T-helper 2 cell treated with Interferon-gamma antibody and Interleukin-4, amounts not matched to agents 5 μg/mL and 100 μg/mL, for 36 hours (primary cell): ENCODE measurements around the gene ABCF3.
A peak's percentile ranks its signal among the peaks of the same experiment; 100 is the strongest.
"Not testable (repeated sequence)": the region's sequence is repeated elsewhere in the genome, so short reads cannot be mapped to it uniquely, and the experiment has no call there.

ENCODE experiments used
- DNase-seq: peaks from one replicate; pipeline ENCODE4 v3.0.0; 2021; ENCODE audit warnings: low spot score
- H3K27ac Mint-ChIP-seq: one replicate; pipeline ENCODE4 v1.8.0; 2021; ENCODE audit warnings: mild to moderate bottlenecking, mixed read lengths
- H3K27me3 Mint-ChIP-seq: one replicate; pipeline ENCODE4 v1.8.0; 2021; ENCODE audit warnings: low read depth, mixed read lengths
- H3K36me3 Mint-ChIP-seq: one replicate; pipeline ENCODE4 v1.8.0; 2021; ENCODE audit warnings: low read depth, mixed read lengths
- H3K4me1 Mint-ChIP-seq: one replicate; pipeline ENCODE4 v1.8.0; 2021; ENCODE audit warnings: low read depth, mixed read lengths
- H3K4me3 Mint-ChIP-seq: one replicate; pipeline ENCODE4 v1.8.0; 2022; ENCODE audit warnings: mild to moderate bottlenecking, moderate library complexity, mixed read lengths
- H3K9me3 Mint-ChIP-seq: one replicate; pipeline ENCODE4 v1.8.0; 2021; ENCODE audit warnings: mixed read lengths

The ABCF3 gene

GRCh38 chr3:184157206-184157605, 28.8 kb upstream of the ABCF3 start:
- Mint-ChIP-seq H3K4me3 (peak overlapping the region; percentile 95), H3K4me1 (peaks cover 19% of the 10 kb centered on the region), H3K36me3 (peaks cover 3% of the 10 kb centered on the region), H3K9me3 (no peaks in the 10 kb centered on the region), H3K27ac (peak overlapping the region; percentile 9), H3K27me3 (no peaks in the 10 kb centered on the region)
- no peak for DNase-seq

DNA sequence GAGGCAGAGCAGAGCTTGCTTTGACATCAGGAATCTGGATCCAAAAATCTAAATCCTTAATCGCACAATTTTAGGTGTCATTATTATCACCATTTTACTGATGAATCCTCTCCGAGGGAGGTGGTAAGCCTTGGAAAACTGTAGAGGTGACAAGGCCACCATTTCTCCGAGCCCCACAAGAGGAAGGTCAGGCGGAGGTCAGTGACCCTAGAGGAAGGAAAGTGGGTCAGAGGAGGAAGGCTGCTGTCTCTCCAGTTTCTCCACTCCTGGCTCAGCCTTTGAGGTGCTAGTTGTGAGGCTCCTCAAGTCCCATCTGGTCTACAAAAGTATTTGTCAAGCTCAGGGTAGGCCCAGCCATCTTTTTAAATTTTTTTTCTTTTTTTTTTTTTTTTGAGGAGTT, 27.6 kb upstream of the ABCF3 start:
- H3K36me3 Mint-ChIP-seq, result peaks cover 5% of the 10 kb centered on the region
- no peak overlapping the region for H3K27ac Mint-ChIP-seq
- no peaks in the 10 kb centered on the region for H3K27me3 Mint-ChIP-seq
- no peak for DNase-seq
- H3K9me3 Mint-ChIP-seq, result no peaks in the 10 kb centered on the region
- no peak overlapping the region for H3K4me3 Mint-ChIP-seq
- peaks cover 15% of the 10 kb centered on the region for H3K4me1 Mint-ChIP-seq

- Mint-ChIP-seq H3K4me3 (no peak overlapping the region), H3K36me3 (peaks cover 12% of the 10 kb centered on the region), H3K4me1 (peaks cover 14% of the 10 kb centered on the region), H3K9me3 (no peaks in the 10 kb centered on the region), H3K27me3 (no peaks in the 10 kb centered on the region), H3K27ac (no peak overlapping the region)
- no peak for DNase-seq
Measured at GRCh38 chr3:184160456-184160855, 25.5 kb upstream of the ABCF3 start.

DNA sequence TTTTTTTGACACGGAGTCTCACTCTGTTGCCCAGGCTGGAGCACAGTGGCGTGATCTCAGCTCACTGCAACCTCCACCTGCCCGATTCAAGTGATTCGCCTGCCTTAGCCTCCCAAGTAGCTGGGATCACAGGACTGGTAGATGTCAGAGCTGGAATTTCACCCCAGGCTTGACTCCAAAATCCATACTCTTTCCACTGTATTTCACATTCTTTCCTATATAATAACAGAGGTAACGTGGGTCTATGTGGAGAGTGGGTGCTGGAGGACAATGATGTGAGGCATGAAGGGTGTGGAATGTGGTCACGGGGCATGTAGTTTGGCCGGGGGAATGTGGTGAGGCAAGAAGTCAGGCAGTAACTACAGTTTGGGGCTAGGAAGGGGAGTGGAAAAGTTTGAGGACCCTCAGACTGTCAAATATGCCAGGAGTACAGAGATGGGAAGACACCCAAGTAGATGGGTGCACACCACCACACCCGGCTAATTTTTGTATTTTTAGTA, 23.4 kb upstream of the ABCF3 start:
- not testable (repeated sequence) for H3K4me1 Mint-ChIP-seq, H3K27me3 Mint-ChIP-seq, H3K4me3 Mint-ChIP-seq, DNase-seq, H3K9me3 Mint-ChIP-seq
- Mint-ChIP-seq H3K36me3 (peaks cover 16% of the 10 kb centered on the region), H3K27ac (peak overlapping the region; percentile 21)

GRCh38 chr3:184164648-184165330, 21.2 kb upstream of the ABCF3 start:
- Mint-ChIP-seq H3K27ac (no peak overlapping the region), H3K4me3 (no peak overlapping the region), H3K9me3 (no peaks in the 10 kb centered on the region), H3K36me3 (peaks cover 18% of the 10 kb centered on the region), H3K4me1 (peaks cover 2% of the 10 kb centered on the region), H3K27me3 (no peaks in the 10 kb centered on the region)
- no peak for DNase-seq

DNA sequence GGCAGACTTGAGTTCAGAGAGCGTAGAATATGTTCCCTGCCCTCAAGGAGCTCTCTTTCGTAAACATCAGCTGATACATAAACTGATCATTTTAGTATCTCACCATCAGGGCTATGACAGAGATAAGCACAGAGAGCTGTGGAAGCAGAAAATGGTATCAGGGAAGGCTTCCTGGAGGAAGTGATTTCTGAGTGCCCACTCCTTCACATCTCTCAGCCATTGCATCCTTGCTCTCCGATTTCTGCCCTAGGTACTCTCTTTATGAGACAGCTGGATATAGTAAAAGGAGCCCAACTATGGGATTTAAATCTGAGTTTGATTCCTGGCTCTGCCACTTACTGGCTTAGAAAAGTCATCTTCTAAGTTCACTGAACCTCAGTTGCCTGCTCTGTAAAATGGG, 20.5 kb upstream of the ABCF3 start:
- H3K36me3 Mint-ChIP-seq, result peaks cover 16% of the 10 kb centered on the region
- no peak overlapping the region for H3K27ac Mint-ChIP-seq
- H3K9me3 Mint-ChIP-seq, result no peaks in the 10 kb centered on the region
- H3K27me3 Mint-ChIP-seq, result no peaks in the 10 kb centered on the region
- no peak overlapping the region for H3K4me3 Mint-ChIP-seq
- no peak for DNase-seq
- peaks cover 2% of the 10 kb centered on the region for H3K4me1 Mint-ChIP-seq

GRCh38 chr3:184166671-184167070, 19.3 kb upstream of the ABCF3 start:
- Mint-ChIP-seq H3K9me3 (no peaks in the 10 kb centered on the region), H3K4me3 (no peak overlapping the region), H3K36me3 (peaks cover 26% of the 10 kb centered on the region), H3K27me3 (no peaks in the 10 kb centered on the region), H3K4me1 (no peaks in the 10 kb centered on the region), H3K27ac (no peak overlapping the region)
- no peak for DNase-seq

- Mint-ChIP-seq H3K36me3 (peaks cover 28% of the 10 kb centered on the region), H3K27ac (no peak overlapping the region), H3K4me3 (no peak overlapping the region), H3K27me3 (no peaks in the 10 kb centered on the region), H3K4me1 (no peaks in the 10 kb centered on the region), H3K9me3 (no peaks in the 10 kb centered on the region)
- no peak for DNase-seq
Measured at GRCh38 chr3:184167786-184168185, 18.2 kb upstream of the ABCF3 start.

DNA sequence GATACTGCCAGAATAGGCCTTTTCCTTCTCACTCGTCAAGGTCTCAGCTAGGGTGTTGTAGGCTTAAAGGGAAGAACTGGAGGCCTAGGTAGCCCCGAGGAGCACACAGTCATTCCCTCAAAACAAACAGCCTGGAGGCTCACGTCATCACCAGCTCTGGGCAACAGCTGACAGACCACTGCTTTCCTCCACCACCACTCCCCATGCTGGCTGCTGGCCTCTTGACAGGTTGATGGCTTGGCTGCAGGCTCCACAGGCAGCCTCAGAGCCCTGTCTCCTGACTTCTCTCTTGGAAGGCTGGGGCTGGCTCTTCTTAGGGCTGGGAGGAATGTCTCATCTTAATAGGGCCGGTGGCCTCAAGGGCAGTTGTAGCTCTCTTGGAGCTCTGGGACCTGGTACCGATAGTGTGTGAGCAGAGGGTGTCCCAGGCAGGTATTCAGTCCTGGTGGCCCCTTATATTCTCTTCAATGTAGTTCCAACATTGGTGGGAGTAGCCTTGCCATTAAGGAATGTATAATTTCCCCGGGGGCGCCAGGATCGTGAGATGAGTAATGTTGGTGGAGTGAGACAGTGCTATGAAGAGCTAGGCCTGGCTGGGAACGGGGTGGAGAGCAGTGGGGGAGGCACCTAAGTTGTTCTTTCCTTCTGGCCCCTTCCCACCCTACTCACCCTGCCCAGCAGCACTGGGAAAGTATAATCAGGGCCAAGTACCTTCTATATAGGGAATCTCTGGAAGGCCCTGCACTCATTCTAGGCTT, 17.5 kb upstream of the ABCF3 start:
- no peak overlapping the region for H3K27ac Mint-ChIP-seq
- H3K4me1 Mint-ChIP-seq, result no peaks in the 10 kb centered on the region
- peaks cover 31% of the 10 kb centered on the region for H3K36me3 Mint-ChIP-seq
- H3K9me3 Mint-ChIP-seq, result no peaks in the 10 kb centered on the region
- no peak overlapping the region for H3K4me3 Mint-ChIP-seq
- no peaks in the 10 kb centered on the region for H3K27me3 Mint-ChIP-seq
- DNase-seq, result no peak

DNA sequence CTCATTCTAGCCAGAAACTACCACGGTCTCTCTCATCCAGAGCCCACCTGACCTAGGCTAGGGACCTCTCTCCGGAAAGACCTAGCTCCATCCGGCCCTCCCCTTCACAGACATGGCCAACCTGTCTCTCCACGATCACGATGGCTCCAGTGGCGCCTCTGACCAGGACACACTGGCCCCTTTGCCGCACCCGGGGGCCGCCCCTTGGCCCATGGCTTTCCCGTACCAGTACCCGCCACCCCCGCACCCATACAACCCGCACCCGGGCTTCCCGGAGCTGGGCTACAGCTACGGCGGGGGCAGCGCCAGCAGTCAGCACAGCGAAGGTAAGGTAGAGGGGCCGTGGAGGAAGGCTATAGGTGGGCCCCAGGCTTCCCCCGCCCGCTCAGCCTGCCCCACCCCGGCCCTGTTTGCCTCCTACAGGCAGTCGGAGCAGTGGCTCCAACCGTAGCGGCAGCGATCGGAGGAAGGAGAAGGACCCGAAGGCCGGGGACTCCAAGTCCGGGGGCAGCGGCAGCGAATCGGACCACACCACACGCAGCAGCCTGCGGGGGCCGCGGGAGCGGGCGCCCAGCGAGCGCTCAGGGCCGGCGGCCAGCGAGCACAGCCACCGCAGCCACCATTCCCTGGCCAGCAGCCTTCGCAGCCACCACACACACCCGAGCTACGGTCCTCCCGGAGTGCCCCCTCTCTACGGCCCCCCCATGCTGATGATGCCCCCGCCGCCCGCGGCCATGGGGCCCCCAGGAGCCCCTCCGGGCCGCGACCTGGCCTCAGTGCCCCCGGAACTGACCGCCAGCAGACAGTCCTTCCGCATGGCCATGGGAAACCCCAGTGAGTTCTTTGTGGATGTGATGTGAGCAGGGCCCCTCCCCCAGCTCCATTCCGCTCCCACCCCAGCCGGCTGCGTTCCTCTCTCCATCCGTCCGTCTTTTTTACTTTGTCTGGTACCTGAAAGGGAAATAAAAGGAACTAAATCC, 15.8 kb upstream of the ABCF3 start:
- no peak for DNase-seq
- Mint-ChIP-seq H3K27me3 (no peaks in the 10 kb centered on the region), H3K36me3 (peaks cover 24% of the 10 kb centered on the region), H3K9me3 (no peaks in the 10 kb centered on the region), H3K27ac (no peak overlapping the region), H3K4me1 (peaks cover 4% of the 10 kb centered on the region), H3K4me3 (no peak overlapping the region)

DNA sequence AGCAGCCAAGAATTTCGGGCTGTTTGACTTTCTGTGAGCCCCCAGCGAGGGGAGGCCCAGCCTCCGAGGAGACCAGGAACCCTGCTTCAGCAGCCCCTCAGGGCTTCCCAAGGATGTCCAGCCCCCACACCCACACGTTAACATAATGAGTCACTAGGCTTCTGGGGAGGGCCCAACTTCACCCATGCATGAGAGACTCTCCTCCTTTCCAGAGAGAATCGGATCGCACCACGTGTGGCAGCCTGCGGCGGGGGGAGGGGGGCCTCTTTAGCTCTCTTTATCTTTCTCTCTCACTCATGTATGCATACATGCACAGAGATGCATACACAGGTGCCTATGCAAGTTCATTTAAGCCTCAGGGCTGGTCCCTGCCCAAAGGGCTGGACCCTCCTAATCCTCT, 14.4 kb upstream of the ABCF3 start:
- H3K4me1 Mint-ChIP-seq, result peaks cover 14% of the 10 kb centered on the region

DNA sequence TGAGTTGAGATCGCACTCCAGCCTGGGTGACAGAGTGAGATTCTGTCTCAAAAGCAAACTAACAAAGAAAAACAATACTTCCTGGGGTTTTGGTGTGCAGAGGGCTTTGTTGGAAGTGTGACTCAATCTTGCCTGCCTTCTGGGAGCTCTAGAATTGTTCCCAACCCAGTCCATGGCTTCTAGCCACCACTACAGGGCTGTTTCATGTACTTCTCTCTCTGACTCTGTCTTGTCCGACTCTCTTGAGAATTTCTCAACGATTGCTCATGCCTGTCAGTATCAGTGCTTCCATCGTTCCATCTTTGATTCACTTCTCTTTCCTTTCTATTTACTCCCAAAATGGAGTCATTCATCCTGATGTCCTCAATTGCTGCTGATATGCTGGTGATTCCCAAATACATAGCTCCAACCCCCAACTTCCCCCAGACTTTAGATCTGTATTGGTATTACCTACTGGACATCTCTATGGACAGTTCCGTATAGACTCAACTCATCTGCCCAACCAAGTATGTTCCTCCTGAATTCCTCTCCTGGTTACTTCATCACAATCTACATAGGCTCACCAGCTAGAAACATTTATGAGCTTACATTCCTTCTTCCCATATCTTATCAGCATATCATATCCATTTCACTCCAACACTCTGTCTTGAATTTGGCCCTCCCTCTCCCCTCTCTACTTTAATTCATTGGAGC, 13.2 kb upstream of the ABCF3 start:
- peaks cover 24% of the 10 kb centered on the region for H3K36me3 Mint-ChIP-seq
- H3K4me1 Mint-ChIP-seq, result peaks cover 17% of the 10 kb centered on the region
- H3K27ac Mint-ChIP-seq, result no peak overlapping the region
- H3K4me3 Mint-ChIP-seq, result no peak overlapping the region
- no peaks in the 10 kb centered on the region for H3K9me3 Mint-ChIP-seq
- DNase-seq, result no peak
- H3K27me3 Mint-ChIP-seq, result no peaks in the 10 kb centered on the region

More for the DNA sequence above, 14.4 kb upstream of the ABCF3 start:
- Mint-ChIP-seq H3K27me3 (no peaks in the 10 kb centered on the region), H3K4me3 (no peak overlapping the region), H3K36me3 (peaks cover 25% of the 10 kb centered on the region), H3K27ac (no peak overlapping the region), H3K9me3 (no peaks in the 10 kb centered on the region)
- no peak for DNase-seq

DNA sequence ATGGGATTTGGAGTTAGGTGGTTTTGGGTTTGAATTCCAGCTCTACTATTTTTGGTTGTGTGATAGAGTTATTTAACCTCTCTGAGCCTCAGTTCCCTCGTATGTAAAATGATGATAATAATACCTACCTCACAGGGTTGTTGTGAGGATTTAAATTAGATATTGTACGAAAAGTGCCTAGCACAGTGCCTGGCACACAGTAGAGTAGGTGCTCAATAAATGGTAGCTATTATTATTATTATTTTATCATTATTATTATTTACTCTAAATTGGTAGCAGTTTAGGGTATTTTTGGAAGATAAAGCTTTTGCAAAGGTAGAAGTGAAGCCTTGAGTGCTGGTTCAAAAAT, 12.7 kb upstream of the ABCF3 start:
- Mint-ChIP-seq H3K4me1 (peaks cover 20% of the 10 kb centered on the region), H3K4me3 (no peak overlapping the region), H3K27me3 (no peaks in the 10 kb centered on the region), H3K36me3 (peaks cover 26% of the 10 kb centered on the region), H3K27ac (no peak overlapping the region), H3K9me3 (no peaks in the 10 kb centered on the region)
- DNase-seq, result no peak
